Activated T-cell treated with anti-CD3 and anti-CD28 coated beads for 48 hours (primary cell): Measurements from ENCODE around the gene ATP2A1.
"Not testable (repeated sequence)": the region's sequence is repeated elsewhere in the genome, so short reads cannot be mapped to it uniquely, and the experiment has no call there.

Source experiments
- DNase-seq: peaks from one replicate; pipeline ENCODE4 v3.0.0-alpha.2; 2020; ENCODE audit warnings: low read depth

ATP2A1 gene

DNA sequence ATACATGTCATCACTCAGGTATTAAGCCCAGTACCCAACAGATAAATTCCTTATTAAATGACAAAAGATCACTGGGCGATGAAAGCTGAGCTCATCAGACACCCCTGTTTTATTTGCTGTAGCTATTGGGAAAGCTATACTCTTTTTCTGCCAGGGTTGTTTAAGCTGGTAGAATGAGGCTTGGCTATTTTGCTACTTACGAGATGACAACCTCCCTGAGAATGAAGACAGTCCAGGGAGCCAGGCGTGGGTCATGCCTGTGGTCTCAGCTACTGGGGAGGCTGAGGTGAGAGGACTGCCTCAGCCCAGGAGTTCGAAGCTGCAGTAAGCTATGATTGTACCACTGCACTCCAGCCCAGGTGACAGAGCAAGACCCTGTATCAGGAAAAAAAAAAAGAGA lies 19.0 kb upstream of the ATP2A1 start:
- DNase-seq: no peak

DNA sequence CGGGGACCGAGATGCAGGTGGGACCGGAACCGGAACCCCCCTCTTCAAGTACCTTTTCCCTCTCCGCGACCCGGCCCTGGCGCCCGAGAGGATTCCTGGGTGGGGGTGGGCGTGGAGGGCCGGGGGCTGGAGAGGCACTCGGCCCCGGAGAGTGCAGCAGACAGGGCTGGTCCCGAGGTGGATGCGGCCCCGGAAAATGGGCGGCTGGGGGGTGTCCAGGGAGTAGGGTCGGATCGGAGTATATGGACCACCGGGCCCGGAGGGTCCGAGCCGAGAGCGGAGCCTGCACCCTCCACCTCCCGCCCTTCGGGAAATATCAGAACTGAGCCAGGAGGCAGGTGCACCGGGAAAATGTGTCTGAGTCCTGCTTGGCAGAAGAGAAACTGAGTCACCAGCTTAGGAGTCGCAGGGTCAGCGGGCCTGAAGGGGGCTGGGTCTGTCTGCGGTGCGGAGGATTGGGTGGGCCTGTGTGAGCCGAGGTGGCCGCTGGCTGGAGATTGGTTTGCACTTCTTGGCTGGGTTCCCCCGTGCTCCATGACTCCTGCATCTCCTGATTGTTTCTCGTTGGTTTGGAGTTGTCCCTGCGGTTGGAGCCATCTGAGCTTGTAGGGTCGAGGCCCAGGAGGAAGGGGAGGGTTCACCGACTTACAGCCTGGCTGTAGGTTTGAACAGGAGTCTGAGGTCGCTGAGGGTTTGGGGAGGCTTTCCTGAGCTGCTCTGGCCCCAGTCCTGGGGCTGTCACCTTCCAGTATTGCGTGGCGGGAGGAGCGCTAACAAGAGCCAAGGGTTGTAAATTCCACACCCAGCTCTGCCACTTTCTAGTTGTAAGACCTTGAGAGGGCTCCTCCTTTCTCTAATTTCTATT lies 14.1 kb upstream of the ATP2A1 start:
- DNase-seq: no peak

DNA sequence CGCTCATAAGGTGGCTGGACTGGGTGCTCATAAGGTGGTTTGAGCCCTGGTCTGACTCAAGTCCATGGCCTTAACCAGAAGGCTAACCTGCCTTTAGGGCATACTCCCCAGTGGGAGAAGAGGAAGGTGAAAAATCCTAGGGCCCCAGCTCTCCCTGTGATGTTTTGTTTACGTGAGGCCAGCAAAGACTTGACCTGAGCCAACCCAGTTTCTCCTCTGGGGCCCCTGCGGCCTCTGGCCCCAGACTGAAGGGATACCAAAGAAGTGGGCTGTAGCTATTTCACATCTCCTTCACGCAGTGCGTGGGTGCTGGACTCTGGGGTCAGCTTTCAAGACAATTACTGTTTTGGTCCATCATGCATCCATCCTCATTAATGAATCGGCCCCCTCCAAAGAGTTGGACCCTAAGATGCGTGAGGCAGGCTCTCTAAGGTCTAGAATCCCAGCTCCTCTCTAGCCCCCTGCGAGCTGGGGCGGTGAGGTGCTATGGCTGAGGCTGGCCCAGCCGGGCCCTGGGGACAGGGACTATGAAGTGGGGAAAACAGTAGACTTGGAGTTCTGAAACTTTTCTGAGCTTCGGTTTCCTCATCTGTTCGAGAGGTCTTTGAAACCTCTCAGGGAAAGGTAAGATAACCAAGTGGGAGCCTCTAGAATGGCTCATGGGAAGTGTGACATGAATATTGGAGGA lies 13.1 kb upstream of the ATP2A1 start:
- no peak for DNase-seq

DNA sequence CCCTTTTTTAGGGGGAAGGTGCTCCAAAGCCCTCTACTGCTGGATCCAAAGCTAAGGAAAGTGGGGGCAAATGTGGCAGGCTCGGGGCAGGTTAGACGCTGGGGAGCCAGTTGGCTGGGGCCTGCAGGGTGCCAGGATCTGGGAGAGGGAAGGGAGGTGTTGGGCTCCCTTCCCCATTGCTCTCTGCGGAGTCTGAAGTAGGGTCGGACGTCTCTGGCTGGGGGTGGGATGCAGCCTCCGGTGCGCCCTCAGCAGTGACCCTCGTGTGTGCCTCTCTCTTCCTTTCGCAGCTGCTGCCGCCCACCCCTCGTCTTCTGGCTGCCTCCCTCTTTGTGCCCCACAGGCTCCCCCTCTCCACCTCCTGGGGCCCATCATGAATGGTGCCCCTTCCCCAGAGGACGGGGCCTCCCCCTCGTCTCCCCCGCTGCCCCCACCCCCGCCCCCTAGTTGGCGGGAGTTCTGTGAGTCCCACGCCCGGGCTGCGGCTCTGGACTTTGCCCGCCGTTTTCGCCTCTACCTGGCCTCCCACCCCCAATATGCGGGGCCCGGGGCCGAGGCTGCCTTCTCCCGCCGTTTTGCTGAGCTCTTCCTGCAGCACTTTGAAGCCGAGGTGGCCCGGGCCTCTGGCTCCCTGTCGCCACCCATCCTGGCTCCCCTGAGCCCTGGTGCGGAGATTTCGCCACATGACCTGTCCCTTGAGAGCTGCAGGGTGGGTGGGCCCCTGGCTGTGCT lies 12.4 kb upstream of the ATP2A1 start:
- DNase-seq: no peak

DNA sequence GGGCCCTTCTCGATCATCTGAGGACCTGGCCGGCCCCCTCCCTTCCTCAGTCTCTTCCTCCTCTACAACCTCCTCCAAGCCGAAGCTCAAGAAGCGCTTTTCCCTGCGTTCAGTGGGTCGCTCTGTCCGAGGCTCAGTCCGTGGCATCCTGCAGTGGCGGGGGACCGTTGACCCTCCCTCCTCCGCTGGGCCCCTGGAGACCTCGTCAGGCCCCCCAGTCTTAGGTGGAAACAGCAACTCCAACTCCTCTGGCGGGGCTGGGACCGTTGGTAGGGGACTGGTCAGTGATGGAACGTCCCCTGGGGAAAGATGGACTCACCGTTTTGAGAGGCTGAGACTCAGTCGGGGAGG lies 11.9 kb upstream of the ATP2A1 start:
- DNase-seq: no peak

DNA sequence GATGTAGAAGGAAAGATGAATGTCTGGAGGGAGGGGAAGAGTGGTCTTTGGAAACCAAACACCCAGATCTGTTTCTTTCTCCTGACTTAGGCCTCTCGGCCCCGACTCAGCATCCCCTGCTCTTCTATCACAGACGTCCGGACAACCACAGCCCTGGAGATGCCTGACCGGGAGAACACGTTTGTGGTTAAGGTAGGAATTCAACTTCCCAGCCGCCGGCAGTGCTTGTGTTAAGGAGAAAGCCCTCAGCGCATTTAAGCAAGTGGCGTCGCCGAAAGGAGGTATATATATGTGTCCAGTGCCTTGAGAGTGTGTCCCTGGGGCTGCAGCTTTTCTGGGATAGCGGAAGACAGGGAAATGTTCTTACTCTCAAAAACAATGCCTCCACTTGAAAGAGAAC lies 11.0 kb upstream of the ATP2A1 start:
- no peak for DNase-seq

DNA sequence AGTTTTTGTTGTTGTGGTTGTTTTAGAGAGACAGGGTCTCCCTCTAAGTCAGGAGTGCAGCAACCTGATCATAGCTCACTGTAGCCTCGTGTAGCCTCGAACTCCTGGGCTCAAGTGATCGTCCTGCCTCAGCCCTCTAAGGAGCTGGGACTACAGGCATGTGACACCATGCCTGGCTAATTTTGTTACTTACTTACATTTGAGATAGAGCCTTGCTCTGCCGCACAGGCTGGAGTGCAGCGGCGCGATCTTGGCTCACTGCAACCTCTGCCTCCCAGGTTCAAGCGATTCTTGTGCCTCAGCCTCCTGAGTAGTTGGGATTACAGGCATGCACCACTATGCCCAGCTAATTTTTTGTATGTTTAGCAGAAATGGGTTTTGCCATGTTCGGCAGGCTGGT lies 10.6 kb upstream of the ATP2A1 start:
- not testable (repeated sequence) for DNase-seq

DNA sequence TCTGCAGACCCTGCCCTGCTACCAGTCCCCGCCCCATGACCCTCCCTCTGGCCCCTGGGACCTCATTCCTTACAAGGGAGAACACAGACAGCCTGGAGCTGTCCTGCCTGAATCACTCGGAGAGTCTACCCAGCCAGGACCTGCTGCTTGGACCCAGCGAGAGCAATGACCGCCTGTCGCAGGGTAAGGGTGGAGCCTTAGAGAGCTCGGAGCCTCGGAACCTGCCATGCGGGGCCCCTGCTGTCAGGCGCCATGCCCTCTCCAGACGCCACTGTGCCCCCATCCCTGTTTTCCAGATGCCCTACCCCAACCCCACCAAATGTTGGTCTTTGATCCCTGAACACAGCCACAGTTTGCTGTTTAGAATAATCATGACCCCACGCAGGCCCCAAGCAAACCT lies 9.1 kb upstream of the ATP2A1 start:
- no peak for DNase-seq

DNA sequence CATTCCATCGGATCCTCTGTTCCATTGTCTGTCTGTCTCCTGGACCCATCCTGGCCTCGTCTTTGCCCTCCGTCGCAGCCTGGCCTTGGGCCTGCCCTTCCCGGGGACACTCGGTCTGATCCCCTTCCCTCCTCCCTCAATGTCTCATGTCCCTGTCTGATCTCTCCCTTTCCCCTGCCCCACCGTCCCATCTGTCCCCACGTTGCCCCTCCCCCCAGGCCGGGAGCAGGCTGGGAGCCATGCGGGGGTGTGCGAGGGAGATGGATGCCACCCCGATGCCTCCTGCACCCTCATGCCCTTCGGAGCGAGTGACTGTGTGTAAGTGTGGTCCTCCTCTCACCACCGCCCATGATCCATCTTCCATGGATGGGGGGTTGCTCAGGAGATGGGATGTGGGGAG lies 5.3 kb upstream of the ATP2A1 start:
- no peak for DNase-seq

DNA sequence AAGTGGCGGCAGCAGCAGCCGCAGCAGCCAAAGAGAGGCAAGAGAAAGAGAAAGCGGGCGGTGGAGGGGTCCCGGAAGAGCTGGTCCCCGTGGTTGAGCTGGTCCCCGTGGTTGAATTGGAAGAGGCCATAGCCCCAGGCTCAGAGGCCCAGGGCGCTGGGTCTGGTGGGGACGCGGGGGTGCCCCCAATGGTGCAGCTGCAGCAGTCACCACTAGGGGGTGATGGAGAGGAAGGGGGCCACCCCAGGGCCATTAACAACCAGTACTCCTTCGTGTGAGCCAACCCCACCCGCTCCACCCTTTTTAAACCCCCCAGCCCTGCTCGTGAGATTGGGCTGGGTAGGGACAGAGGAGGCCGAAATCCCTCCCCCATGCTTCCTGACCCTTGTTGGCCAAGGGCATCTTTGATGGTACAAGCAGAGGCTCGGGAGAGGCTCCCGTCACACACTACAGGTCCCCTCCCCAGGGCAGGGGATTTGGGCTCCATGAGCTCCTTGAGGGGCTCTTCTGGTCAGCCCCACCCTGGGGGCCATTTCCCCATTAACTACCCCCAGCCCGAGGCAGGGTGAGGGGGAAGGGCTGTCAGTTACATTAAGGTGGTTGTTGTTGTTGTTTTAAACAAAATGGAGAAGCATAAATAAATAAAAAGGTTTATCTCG lies 4.6 kb upstream of the ATP2A1 start:
- DNase-seq: peak; percentile 57

DNA sequence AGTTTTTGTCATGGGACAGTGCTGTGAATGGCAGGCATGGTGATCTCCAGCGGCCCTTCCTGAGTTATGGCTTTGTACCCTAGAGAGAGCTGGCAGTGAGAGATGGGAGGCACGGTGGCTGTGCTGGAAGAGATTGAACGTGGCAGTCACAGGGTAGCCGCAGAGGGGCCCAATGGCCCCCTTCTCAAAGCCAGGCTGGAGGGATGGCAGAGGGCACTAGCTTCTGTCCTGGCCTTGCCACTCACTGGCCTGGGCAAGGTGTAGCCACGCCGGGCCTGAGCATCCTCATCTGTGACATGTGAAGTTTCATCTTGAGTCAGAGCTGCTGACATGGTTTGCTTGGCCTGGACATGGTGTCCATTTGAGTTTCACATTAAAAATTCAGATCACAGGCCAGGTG lies 3.9 kb upstream of the ATP2A1 start:
- DNase-seq: no peak

DNA sequence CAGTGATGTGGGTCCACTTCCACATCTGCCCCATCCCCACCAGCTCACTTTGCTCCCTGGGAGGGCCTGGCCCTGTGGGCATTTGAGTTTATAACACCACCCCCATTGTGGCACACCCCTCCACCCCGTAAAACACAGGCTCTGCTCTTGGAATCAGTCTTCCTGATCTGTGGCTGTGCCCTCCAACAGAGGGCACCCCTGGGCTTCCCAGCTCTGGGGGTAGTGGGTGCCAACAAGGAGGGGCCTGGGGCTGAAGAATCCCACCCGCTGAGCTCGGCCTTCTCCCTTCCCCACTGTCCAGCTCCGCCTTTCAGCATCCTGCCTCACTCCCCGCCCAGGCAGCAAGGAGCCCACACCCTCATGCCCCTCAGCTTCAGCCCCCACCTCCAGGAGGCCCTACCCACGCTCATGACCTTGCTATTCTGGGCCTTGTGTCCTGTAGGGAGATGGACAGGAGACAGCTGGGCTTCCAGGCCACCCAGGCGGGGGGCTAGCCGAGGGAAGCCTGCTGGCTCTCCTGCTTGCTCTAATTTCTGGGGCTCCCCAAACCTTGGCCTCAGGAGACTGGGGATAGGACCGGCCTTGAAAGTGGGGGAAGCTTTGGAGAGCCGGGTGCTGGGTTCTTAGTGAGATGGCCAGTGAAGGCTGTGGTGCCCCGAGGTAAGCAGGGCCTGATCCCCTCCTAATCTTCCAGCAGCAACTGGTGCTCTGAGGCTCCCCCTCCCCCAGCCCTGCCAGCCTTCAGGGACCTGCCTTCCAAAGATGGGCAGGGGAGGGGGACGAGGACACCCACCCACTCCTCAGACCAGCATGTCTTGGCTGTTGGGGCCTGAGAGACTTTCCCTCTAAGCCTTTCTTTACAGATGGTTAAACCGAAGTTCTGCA lies 2.9 kb upstream of the ATP2A1 start:
- DNase-seq: no peak

DNA sequence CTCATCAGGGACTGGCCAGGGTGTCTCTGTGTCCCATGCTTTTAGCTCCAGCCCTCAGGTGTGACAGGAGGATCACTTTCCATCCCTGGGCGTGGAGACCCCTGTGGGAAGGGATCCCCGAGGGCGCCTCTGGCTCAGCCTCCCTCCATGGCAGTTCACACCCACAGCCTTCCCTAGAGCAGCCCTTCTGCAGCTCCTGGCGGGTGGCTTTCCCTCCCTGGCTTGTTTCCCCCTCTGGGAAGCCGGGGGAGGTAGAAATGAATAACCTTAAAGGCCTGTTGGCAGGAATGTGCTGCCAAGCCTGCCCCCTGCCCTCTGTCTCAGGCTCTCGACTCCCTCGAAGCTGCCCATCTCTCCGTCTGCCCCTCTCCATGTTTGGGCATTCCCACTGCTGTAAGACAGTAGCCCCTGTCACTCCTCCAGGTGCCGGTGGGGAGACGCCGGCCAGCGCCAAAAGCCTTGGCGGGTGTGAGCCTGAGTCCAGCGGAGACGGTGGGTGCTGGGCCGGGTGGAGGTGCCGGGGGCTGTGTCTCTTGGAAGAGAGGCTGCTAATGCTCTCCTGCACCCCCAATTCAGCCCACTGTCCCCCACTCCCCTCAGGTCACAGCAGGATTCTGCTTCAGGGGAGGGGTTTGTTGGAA lies 2.1 kb upstream of the ATP2A1 start:
- DNase-seq: no peak

DNA sequence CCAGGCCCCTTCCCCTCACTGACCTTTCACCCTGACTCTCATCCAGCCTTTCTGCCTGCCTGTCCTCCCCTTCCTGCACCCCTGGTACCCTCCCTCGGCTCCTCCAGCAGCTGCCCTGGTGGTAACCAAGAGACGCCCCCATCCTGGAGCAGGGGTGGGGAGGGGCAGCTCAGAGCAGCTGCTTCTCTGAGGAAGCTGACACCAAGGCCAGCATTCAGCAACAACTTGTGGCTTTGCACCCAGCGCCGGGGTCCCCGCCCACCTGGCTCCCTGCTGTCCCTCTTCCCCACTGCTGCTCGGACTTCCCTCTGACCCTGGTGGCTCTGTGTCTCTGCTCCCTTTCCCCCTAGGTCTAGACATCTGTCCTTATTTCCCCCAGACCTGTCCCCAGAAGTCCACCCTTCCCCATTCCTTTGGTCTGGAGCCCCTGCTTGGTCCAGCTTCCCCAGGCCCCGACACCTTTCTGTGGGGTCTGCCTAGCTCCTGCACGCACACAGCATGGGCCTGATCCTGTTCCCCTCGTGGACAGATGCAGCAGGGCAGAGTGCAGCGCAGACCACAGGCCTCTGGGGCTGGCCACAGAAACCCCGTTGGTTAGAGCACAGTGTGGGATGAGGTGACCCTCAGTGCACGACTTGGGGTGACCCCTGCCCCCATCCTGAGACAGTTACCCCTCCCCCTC lies 1.2 kb upstream of the ATP2A1 start:
- DNase-seq: no peak

DNA sequence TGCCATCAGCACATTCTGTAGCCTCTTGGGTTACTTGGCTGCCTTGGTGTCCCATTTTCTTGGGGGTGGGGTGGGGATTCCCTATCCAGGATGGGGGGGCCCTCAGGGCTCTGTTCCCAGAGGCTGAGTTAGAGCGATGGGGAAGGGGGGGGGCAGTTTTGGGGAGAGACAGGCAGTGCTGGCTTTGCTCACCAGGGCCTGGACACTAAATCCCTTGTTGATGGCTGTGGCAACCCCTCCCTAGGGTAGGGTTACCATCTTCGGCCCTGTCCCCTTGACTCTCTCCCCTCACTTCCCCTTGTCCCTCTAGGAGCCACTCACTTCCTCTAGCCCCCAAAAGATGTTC lies 660 bp upstream of the ATP2A1 start:
- DNase-seq: no peak

DNA sequence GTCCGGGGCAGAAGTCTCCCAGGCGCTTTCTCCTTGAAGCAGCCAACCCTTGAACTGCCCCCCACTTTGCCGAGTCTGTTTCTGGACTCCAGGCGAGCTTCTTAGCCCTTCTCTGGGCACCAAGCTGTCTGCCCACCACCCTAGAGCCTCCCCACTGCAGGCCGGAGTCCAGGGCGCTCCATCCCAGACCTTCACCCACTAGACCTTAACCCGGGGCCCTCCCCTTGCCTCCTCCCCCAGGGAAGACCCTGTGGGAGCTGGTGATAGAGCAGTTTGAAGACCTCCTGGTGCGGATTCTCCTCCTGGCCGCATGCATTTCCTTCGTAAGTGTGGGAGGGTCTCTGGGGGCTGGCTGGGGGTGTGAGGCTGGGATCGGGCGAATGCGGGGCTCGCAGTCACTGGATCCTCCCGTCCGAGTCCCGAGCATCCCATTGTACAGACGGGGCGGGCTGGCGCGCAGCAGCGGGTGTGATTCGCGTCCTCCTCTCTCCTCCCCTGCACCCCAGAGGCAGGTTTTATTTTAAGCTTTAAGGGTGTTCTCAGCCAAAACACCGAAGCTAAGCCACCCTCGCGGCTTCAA lies 1.1 kb downstream of the ATP2A1 start:
- no peak for DNase-seq

DNA sequence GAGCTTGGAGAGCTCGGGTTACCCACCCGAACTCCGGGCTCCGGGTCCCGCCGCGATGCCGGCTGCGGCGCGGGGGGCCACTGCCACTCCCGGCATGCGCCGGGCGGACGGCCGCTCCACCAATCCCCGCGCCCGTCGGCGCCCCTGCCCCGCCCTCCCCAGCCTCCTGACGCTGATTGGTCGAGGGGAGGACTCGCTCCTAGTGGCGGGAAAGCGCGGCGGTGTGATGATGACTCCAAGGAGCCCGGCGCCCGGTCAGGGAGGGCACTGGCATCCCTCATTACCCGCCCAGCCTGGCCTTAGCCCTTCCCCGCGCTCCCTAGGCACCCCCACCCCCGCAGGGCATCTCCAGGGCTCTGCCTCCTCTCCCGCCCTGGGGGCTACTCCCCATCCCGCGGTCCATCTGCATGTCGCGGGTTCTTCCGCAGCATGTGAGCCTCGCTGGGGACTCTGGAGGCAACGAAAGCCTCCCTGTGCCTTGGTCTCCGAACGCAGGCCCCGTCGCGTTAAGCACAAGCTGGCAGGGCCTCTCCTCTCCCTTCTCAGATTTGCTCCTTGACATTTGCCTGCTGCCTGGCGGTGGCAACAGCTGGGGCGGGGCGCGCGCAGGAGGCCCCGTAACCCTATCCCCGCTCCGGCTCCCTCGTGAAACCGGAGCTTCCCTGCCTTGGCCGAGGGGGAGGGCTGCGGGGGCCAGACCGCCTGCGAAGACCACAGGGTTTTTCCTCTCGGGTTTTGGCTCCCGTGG lies 1.7 kb downstream of the ATP2A1 start:
- DNase-seq: peak; percentile 92

DNA sequence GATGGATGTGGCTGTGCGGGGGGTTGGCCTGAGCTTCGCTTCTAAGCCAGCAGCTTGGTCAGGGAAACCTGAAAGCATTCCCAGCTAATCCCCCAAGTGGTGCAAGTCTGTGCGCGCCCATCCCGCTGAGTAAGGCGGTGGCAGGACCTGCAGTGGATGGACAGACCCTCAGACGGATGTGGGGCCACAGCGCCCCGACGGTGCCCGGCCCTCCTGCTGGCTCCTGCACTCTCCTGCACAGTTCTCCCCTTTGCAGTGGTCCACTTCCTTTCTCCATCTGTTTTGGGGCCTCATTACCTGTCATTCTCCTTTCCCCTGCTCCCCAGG lies 2.3 kb downstream of the ATP2A1 start:
- DNase-seq: no peak

DNA sequence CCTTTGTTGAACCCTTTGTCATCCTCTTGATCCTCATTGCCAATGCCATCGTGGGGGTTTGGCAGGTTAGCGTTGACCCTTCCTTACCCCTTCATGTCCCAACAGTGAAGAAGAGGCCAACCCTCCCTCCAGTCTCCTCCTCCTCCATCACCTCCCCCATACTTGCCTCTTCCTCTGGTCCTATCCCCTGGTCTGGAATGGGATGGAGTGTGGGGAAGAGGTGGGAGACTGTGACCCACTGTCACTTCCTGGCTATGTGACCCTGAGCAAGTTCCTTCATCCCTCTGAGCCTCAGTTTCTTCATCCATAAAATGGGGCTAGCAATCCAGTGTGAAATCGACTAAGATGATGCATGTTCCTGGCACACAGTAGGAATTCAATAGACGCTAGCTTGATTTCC lies 2.7 kb downstream of the ATP2A1 start:
- DNase-seq: no peak

DNA sequence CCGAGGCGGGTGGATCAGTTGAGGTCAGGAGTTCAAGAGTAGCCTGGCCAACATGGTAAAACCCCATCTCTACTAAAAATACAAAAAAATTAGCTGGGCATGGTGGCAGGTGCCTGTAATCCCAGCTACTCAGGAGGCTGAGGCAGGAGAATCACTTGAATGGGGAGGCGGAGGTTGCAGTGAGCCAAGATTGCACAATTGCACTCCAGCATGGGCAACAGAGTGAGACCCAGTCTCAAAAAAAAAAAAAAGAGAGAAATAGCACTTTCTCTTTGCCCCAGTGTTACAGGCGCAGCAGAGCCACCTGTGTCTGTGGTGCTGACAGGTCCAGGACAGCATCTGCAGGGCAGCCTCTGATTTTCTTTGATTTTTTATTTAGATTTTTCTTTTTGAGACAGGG lies 3.3 kb downstream of the ATP2A1 start:
- not testable (repeated sequence) for DNase-seq
